GM19372 (cell line): ENCODE measurements around the gene HS3ST5.
"Not testable (repeated sequence)": the region's sequence is repeated elsewhere in the genome, so short reads cannot be mapped to it uniquely, and the experiment has no call there.

Source experiments
- ATAC-seq: cut with Tn5 transposase; IDR thresholded peaks from one replicate; pipeline ENCODE4 v1.9.1; 2021; ENCODE audit warnings: mild to moderate bottlenecking, low read depth, moderate library complexity; ENCODE audit not compliant: unreplicated experiment

HS3ST5 gene

GRCh38 chr6:114342086-114342825, 567 bp downstream of the HS3ST5 start:
- no peak for ATAC-seq

DNA sequence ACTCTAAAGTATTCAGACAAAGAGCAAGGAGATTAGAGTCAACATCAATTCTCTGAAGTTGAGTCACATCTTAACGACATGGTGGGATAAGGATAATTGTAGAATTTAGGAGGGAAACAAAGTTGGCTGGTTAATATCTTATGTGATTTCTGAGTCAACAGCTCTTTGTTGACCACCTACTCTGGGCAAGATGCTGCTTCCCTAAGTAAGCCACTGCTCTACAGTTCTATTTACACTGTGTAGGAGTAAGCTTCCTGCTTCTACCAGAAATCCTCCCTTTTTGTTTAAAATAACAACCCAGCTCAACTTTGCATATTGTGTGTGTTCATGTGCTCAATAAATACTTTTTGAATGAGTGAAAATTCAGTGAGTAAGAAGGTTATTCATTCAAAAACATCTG, 3.1 kb downstream of the HS3ST5 start:
- ATAC-seq, result no peak

- no peak for ATAC-seq
These were observed 8.6 kb downstream of the HS3ST5 start for GRCh38 chr6:114334237-114334636.

DNA sequence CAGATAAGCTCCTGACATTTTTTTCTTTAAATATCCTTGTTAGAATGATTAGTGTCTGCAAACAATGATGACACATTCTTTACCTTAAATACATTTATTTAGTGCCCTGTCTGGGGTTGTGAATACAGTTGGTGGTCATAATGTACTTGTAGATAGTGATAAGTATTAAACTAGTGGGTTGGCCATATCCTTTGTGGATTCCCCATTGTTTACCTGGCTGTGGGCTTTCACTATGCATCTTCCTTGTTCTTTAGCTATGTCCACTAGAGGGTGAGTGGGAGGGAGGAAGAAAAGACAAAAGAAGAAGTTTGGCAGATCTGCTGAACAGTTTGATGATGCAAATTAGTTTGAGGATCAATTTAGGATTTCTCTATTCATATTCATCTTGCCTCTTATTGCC, 15.7 kb downstream of the HS3ST5 start:
- no peak for ATAC-seq

DNA sequence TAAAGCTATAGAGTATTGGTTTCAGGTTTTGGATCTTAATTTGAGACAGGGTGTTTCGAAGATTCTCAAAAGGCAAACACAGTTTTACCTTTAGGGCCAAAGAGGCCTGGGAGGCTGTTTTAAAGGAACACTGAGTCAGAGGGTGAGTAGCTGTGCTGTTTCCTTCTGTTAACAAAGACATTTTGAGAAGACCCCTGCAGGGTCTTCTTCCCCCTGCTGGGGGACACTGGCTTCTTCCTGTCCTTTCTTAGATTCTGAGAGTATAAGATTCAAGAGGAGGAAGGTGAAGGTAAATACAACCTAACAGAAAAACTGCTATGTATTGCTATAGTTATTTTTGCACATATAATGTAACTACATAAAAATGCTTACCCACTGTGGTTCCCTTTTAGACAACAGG, 19.0 kb downstream of the HS3ST5 start:
- ATAC-seq, result no peak

GRCh38 chr6:114319749-114320148, 23.1 kb downstream of the HS3ST5 start:
- no peak for ATAC-seq

DNA sequence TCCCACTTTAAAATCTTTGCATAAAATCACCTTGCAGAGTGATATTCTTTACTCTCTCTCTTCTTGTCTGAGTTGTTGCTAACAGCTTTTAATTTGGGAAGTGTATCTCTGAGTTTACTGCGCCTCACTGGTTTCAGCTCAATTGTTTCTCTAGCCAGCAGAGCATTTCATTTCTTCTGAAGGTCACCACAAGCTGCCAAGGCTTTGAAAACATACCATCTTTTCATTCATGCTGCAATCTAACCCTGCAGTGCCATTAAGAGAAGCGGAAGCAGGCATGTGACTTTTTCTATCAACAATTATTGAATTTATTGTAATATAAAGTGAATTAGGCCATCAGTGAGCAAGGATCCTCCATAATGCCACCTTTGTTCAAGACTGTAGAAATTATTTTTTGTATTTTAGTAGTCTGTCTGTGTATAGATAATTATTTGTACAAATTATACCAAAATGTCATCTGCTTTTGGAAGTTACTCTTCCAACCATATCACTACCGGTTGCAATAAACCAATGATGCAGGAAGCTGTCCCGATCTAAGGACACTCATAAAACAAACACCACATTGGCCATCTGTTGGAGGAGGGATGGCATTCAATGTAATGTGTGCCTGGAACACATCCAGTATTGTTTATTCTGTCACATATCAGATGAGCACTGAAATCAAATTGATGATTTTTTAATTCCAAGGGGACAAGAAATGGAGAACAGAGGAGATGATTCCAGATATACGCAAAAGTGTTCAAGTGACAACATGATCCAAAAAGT, 26.8 kb downstream of the HS3ST5 start:
- no peak for ATAC-seq

DNA sequence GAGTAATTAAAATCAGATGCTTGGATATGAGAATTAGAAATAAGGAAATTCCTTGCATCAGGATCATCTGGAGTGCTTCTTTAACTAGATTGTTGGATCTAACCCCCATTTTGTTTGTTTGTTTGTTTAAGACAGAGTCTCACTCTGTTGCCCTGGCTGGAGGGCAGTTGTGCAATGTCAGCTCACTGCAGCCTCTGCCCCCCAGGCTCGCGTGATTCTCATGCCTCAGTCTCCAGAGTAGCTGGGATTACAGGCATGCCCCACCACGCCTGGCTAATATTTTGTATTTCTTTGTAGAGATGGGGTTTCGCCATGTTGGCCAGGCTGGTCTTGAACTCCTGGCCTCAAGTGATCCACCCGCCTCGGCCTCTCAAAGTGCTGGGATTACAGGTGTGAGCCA, 29.0 kb downstream of the HS3ST5 start:
- ATAC-seq, result not testable (repeated sequence)

DNA sequence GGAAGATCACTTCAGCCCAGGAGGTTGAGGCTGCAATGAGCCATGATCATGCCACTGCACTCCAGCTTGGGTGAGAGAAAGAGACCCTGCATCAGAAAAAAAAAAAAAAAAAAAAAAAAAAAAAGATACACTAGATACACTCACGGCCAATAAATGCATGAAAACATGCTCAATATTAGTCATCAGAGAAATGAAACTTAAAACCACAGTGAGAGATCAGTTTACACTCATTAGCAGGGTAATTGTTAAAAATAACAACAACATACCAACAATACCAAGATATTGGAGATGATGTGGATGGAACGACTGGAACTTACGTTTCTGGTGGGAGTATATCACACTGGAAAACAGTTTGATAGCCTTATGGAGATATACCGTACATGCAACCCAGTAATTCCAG, 29.9 kb downstream of the HS3ST5 start:
- ATAC-seq, result no peak

GRCh38 chr6:114310053-114310452, 32.8 kb downstream of the HS3ST5 start:
- ATAC-seq, result no peak

DNA sequence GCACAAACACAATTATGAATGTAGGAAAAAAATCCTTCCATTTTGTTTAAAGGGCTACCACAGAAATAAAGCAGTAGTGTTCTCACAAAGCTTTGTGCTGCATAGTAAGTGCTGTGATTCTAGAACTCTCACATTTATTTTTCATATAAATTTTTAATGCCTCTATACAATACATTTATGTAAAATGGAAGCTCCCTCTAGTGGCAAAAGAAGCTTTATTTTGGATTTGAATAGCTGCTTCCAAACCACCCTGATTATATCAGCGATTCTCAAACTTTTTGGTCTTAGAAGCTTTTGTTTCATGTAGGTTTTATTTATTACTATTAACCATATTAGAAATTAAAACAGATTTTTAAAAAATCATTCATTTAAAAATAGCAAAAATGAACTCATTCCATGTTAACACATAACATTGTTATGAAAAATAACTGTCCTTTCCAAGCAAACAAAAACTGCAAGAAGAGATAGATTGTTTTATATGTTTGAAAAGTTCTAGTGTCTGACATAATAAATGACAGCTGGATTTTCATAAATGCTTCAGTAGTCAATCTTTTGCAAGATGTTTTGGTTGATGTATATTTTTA, 38.4 kb downstream of the HS3ST5 start:
- ATAC-seq, result no peak

DNA sequence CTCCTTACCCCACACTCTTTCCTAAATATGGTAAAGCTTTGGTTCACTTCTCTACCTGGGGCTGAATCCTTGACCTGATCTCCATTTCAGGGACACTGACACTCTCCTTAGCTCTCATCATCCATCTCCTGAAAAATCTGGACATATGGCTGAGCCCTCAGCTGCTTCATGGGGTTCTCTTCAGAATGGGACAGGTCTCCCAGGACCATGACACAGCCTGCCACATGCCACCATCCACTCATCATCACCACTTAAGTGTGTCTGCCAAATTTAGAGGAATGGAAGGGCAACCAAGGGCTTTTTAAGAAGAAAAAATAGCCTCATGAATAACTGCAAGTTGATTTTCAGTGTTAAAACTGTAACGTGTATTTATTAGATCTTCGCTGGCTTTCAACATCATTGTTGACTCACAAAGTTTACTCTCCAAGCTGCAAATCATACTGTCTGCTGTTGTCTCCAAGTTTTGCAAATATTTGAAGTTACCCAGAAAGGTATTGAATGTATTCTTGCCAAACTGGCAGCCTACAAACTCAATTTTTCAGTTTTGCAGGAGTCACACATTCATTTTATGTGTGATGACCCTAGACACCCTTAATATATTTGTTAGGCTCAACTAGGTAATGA, 41.1 kb downstream of the HS3ST5 start:
- ATAC-seq, result no peak

GRCh38 chr6:114297135-114297534, 45.7 kb downstream of the HS3ST5 start:
- no peak for ATAC-seq

DNA sequence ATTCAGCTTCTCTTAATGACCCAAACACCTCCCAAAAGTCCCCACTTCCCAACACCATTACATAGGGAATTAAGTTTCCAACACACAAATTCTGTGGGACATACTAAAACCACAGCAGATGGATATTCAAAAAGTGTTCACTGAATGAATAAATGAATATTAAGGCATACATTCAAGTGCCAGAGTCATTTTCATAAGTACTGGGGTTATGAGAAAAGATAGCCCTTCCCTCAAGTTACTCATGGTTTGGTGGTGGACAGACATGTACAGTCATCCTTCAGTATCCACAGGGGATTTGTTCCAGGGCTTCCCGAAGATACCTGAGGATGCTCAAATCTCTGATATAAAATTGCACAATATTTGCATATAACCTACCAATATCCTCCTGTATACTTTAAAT, 50.4 kb downstream of the HS3ST5 start:
- no peak for ATAC-seq

DNA sequence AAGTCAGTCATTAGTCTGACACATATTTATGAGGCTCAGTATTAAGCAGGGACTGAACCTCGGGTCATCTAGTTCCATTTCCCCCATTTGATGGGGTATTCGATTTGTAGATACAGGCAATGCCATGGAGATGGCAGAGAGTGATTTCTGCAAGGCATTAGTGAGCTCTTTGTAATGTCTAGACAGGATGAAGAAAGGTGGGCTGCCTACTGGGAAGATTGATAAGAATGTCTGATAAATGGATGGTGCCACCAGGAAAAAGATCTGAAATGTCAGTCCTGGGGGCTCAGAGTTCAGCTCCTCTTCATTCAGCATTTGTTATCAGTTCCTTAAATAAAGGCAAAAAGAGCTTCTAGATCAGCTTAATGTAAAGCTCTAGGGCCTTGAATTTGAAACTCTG, 51.4 kb downstream of the HS3ST5 start:
- no peak for ATAC-seq

DNA sequence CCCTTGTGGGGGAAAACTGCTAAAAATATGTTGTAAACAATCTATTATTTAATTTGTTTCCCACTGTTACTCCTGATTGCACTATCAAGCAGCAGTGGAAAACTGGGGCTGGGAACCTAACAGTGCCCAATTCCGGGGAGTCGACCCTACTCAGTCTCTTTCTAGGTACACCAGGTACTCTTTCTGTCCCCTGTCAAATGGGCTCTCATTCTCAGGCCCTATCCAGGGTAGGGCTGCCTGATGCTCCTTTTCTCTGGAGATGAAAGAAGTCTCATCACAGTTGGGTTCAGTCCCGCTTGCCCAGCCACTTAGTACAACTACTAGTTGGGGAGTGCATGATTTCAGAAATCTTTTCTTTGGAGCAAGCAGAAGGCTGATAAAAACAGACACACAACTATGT, 52.0 kb downstream of the HS3ST5 start:
- ATAC-seq, result no peak

GRCh38 chr6:114288701-114289495, 53.9 kb downstream of the HS3ST5 start:
- no peak for ATAC-seq

DNA sequence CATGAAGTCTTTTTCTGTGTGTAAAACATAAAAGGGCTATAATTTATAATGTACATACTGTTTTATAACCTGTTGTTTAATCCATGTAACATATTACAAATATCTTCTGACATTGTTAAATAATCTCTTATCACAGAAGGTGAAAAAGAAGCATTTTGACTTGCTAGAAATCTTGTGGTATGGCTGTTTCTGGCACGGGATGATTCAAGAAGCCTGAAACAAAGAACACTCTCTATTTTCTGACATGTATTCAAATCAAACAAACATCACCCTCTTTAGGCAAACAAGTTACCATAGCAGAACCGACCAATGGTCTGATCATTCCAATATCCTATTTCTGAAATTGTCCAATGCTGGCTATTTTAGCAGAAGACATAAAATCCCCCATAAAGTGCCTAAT, 55.4 kb downstream of the HS3ST5 start:
- ATAC-seq, result no peak

DNA sequence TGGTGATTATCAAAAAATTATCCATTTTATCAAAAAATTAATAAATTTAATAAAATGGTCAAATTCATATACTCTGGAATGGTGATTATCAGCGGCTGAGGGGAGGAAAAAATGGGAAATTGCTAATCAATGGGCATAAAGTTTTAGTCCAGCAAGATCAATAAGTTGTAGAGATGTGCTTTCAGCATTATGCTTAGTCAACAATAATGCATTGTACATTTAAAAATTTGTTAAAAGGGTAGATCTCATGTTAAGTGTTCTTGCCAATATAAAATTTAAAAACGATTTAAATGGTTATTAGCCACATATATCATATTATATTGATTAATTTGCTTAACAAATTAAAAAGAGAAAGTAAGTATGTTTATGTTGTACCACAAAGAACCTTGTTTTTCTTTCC, 56.6 kb downstream of the HS3ST5 start:
- ATAC-seq, result no peak

DNA sequence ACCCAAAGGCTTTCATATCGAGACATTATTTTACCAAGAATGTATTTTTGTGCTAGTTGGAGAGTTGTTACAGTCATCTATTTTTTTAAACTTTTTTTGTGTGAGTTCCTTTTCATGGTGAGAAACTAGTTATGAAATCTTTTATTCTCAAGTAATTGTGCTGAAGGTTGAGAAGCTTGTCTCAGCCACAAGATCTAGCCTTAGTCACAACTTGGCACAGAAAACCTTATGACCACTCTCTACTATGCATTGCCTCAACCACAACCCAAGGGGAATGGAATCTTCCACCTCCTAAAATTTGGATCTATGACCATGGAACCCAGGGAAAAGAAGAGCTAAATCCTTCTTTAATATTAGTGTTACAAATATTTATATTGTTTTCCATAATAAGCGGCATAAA, 58.5 kb downstream of the HS3ST5 start:
- ATAC-seq, result no peak

DNA sequence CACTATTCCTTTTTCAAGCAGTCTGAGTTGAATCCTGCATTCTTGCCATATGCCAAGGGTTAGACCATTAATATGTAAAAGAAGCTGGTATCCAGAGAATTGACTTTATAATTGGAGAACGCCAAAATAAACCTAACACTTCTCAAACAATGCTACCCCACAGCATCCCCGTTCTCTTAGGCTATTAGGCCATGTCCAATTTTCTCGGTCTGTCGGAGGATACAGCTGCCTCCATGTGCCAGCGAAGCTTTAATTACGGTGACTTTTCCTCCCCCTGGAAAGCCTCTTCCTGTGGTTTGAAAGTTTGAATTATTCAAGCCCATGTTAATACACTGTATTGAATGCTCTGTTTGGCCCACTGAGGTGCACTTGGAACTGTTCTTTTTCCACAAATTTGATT, 60.5 kb downstream of the HS3ST5 start:
- no peak for ATAC-seq
